T-helper 1 cell treated with Interleukin-12 subunit alpha and Interleukin-12 subunit beta and Interleukin-4 antibody, amounts not matched to agents 30 μg/mL and 1 μg/mL, for 36 hours (primary cell): ENCODE results near the gene CPN2.

Source experiments
- H3K27ac Mint-ChIP-seq: one replicate; pipeline ENCODE4 v1.8.0; 2021; ENCODE audit warnings: mild to moderate bottlenecking, mixed read lengths
- H3K27me3 Mint-ChIP-seq: one replicate; pipeline ENCODE4 v1.8.0; 2021; ENCODE audit warnings: low read depth, mixed read lengths
- H3K36me3 Mint-ChIP-seq: one replicate; pipeline ENCODE4 v1.8.0; 2021; ENCODE audit warnings: low read depth, mixed read lengths
- H3K4me1 Mint-ChIP-seq: one replicate; pipeline ENCODE4 v1.8.0; 2021; ENCODE audit warnings: low read depth, mixed read lengths
- H3K4me3 Mint-ChIP-seq: one replicate; pipeline ENCODE4 v1.8.0; 2021; ENCODE audit warnings: mild to moderate bottlenecking, moderate library complexity, mixed read lengths
- H3K9me3 Mint-ChIP-seq: one replicate; pipeline ENCODE4 v1.8.0; 2021; ENCODE audit warnings: mixed read lengths

Gene CPN2

GRCh38 chr3:194351952-194352536 lies 916 bp upstream of the CPN2 start:
- Mint-ChIP-seq H3K36me3 (no peaks in the 10 kb centered on the region), H3K27me3 (peaks cover 2% of the 10 kb centered on the region), H3K27ac (no peak overlapping the region), H3K4me1 (peaks cover 2% of the 10 kb centered on the region), H3K4me3 (no peak overlapping the region), H3K9me3 (no peaks in the 10 kb centered on the region)

- no peaks in the 10 kb centered on the region for H3K9me3 Mint-ChIP-seq
- H3K4me1 Mint-ChIP-seq: peaks cover 2% of the 10 kb centered on the region
- no peak overlapping the region for H3K4me3 Mint-ChIP-seq
- H3K27me3 Mint-ChIP-seq: no peaks in the 10 kb centered on the region
- H3K27ac Mint-ChIP-seq: no peak overlapping the region
- H3K36me3 Mint-ChIP-seq: no peaks in the 10 kb centered on the region
Observed at GRCh38 chr3:194350726-194351071, 429 bp downstream of the CPN2 start.

- Mint-ChIP-seq H3K4me3 (no peak overlapping the region), H3K27ac (no peak overlapping the region)
Observed at GRCh38 chr3:194348354-194348753, 2.8 kb downstream of the CPN2 start.

GRCh38 chr3:194346621-194347020 lies 4.5 kb downstream of the CPN2 start:
- Mint-ChIP-seq H3K27me3 (peaks cover 14% of the 10 kb centered on the region), H3K4me1 (peaks cover 5% of the 10 kb centered on the region), H3K4me3 (no peak overlapping the region)

More at GRCh38 chr3:194348354-194348753, 2.8 kb downstream of the CPN2 start:
- Mint-ChIP-seq H3K36me3 (no peaks in the 10 kb centered on the region), H3K27me3 (peaks cover 10% of the 10 kb centered on the region), H3K4me1 (peaks cover 5% of the 10 kb centered on the region), H3K9me3 (no peaks in the 10 kb centered on the region)

DNA sequence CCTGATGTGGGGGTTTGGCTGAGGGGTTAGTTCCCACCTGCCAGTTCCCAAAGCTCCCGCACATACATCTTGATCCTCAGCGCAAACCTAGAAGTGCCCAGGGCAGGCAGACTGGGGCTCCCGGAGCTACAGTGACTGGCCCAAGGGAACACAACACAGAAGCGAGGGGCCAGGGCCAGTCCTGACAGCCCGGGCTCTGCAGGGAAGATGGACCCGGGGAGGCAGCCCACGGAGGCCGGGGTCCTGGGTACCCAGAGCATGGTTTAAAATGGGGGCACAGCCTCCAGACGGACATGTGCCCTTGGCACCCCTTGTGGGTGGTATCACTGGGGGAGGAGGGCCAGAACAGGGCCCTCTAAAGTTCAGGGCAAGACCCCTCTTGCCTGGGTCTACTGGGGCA lies 5.1 kb downstream of the CPN2 start:
- Mint-ChIP-seq H3K4me3 (no peak overlapping the region), H3K27ac (no peak overlapping the region), H3K36me3 (no peaks in the 10 kb centered on the region), H3K27me3 (peaks cover 14% of the 10 kb centered on the region), H3K9me3 (no peaks in the 10 kb centered on the region), H3K4me1 (peaks cover 5% of the 10 kb centered on the region)

More at GRCh38 chr3:194346621-194347020, 4.5 kb downstream of the CPN2 start:
- H3K27ac Mint-ChIP-seq: no peak overlapping the region
- H3K36me3 Mint-ChIP-seq: no peaks in the 10 kb centered on the region
- H3K9me3 Mint-ChIP-seq: no peaks in the 10 kb centered on the region

- Mint-ChIP-seq H3K4me3 (no peak overlapping the region), H3K27me3 (peaks cover 18% of the 10 kb centered on the region), H3K27ac (no peak overlapping the region), H3K36me3 (no peaks in the 10 kb centered on the region), H3K4me1 (peaks cover 3% of the 10 kb centered on the region), H3K9me3 (no peaks in the 10 kb centered on the region)
Observed at GRCh38 chr3:194344012-194344411, 7.1 kb downstream of the CPN2 start.

- no peaks in the 10 kb centered on the region for H3K9me3 Mint-ChIP-seq
- no peaks in the 10 kb centered on the region for H3K36me3 Mint-ChIP-seq
- H3K4me3 Mint-ChIP-seq: no peak overlapping the region
- H3K27ac Mint-ChIP-seq: no peak overlapping the region
- peaks cover 18% of the 10 kb centered on the region for H3K27me3 Mint-ChIP-seq
- H3K4me1 Mint-ChIP-seq: peaks cover 3% of the 10 kb centered on the region
Observed at GRCh38 chr3:194343561-194343893, 7.6 kb downstream of the CPN2 start.

GRCh38 chr3:194342861-194343560 lies 8.1 kb downstream of the CPN2 start:
- Mint-ChIP-seq H3K4me3 (no peak overlapping the region), H3K4me1 (peaks cover 3% of the 10 kb centered on the region), H3K9me3 (no peaks in the 10 kb centered on the region), H3K36me3 (no peaks in the 10 kb centered on the region), H3K27ac (no peak overlapping the region), H3K27me3 (peaks cover 18% of the 10 kb centered on the region)

DNA sequence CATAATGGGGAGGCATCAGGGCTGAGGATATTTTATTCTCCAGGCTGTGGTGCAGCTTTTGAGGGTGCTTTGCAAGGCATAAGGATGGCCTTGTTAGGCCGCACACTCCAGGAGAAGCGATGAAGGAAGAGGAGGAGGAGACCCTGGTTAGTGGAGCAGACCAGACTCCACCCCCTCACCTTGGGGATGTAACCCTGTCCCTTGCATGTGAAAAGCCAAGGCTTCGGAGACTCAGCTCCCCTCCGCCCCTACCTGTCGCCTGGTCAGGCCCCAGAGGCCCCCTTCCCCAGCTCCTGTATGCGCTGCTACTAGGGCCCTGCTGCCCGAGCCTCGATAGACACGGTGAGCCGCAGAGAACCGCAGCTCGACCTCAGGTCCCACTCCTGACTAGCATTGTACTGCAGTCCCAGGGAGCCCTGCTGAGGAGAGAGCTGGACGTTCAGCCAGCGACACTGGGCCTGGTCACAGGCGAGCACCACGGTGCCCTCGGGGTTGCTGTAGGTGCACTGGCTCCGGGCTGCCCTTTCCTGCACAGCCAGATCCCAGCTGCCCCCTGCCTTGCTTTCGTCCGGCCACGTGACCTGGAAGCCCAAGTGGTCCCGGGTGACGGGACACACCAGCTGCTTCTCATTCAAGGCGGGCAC lies 10.2 kb downstream of the CPN2 start:
- no peaks in the 10 kb centered on the region for H3K36me3 Mint-ChIP-seq
- peaks cover 3% of the 10 kb centered on the region for H3K4me1 Mint-ChIP-seq
- no peak overlapping the region for H3K4me3 Mint-ChIP-seq
- peaks cover 27% of the 10 kb centered on the region for H3K27me3 Mint-ChIP-seq
- no peak overlapping the region for H3K27ac Mint-ChIP-seq
- no peaks in the 10 kb centered on the region for H3K9me3 Mint-ChIP-seq

DNA sequence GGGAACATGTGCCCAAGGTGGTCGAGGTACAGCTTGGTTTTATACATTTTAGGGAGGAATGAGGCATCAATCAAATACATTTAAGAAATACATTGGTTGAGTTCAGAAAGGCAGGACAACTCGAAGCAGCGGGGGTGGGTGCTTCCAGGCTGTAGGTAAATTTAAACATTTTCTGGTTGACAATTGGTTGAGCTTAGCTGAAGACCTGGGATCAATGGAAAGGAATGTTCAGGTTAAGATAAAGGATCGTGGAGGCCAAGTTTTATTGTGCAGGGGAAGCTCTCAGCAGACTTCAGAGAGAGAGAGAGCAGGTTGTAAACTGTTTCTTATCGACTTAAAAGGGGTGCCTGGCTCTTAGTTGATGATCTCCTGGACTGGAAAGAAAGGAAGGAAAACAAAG lies 11.3 kb downstream of the CPN2 start:
- peaks cover 3% of the 10 kb centered on the region for H3K4me1 Mint-ChIP-seq
- peaks cover 27% of the 10 kb centered on the region for H3K27me3 Mint-ChIP-seq
- no peaks in the 10 kb centered on the region for H3K36me3 Mint-ChIP-seq
- no peak overlapping the region for H3K4me3 Mint-ChIP-seq
- no peaks in the 10 kb centered on the region for H3K9me3 Mint-ChIP-seq
- no peak overlapping the region for H3K27ac Mint-ChIP-seq

DNA sequence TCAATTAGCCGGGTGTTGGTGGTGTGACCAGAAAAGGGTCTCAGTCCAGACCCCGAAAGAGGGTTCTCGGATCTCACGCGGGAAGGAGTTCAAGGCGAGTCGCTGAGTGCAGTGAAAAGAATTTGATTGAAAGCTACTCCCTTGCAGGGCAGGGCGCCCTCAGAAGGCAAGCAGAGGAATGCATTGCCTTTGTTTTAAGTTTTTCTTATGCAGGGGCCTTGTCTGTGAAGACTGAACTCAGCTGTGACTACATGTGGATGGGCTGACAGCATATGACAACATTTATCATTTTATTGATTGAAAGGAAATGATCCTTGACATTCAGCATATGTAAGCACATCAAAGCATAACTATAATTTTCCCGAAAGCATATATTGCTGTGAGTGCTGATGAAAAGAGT lies 11.8 kb downstream of the CPN2 start:
- H3K9me3 Mint-ChIP-seq: no peaks in the 10 kb centered on the region
- peaks cover 3% of the 10 kb centered on the region for H3K4me1 Mint-ChIP-seq
- H3K36me3 Mint-ChIP-seq: no peaks in the 10 kb centered on the region
- H3K27me3 Mint-ChIP-seq: peaks cover 25% of the 10 kb centered on the region
- no peak overlapping the region for H3K4me3 Mint-ChIP-seq
- no peak overlapping the region for H3K27ac Mint-ChIP-seq

GRCh38 chr3:194337965-194338753 lies 13.0 kb downstream of the CPN2 start:
- Mint-ChIP-seq H3K4me1 (peaks cover 4% of the 10 kb centered on the region), H3K27me3 (peaks cover 25% of the 10 kb centered on the region), H3K9me3 (no peaks in the 10 kb centered on the region), H3K4me3 (no peak overlapping the region), H3K36me3 (no peaks in the 10 kb centered on the region), H3K27ac (no peak overlapping the region)

DNA sequence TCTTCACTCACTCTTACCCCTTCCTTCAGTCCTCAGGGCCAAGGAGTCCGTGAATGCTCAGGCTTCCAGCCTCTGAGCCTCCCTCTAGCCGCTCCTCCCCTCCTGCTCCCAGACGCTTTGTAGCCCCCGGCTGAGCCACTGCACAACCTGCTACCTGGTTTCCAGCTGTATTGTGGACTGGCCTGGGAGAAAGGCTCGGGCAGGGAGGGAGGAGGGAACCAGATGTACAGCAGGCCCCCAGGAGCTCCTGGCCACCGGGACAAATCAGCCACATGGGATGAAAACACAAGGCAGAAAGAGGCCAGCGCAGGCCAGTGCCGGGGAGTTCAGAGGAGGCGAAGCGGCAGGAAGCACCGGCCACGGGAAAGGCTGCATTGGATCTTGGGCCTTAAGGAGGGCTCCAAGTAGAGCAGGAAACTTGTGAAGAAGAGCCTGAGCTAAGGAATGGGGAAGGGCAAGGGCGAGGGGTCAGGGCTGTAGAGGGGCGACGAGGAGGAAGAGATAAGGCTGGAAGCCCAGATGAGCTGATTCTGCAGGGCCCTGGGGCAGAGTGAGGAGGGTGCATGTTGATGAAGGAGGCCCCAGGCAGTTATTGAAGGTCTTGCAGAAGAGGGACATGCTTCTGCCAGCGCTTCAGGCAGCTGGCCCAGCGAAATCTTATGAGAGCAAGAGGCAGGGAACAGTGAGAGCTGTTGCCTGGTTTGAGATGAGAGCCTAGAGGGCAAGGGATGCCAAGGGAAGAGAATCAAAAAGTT lies 14.3 kb downstream of the CPN2 start:
- Mint-ChIP-seq H3K36me3 (no peaks in the 10 kb centered on the region), H3K27ac (no peak overlapping the region), H3K4me1 (peaks cover 8% of the 10 kb centered on the region), H3K9me3 (no peaks in the 10 kb centered on the region), H3K4me3 (no peak overlapping the region), H3K27me3 (peaks cover 31% of the 10 kb centered on the region)

DNA sequence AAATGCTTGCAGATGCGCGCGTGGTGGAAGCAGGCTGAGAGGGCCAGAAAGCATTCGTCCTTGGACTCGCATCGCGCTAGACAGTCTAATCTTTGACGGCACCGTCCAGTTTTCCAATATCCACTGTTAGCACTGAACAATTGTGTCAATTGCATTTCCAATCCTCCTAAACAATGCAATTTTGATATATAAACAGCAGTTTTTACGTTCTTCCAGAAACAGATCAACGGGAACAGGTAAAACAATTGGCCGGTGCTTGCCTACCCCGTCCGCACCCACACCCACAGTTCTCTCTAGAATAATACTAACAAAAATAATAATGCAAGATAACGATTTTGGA lies 17.2 kb downstream of the CPN2 start:
- Mint-ChIP-seq H3K27me3 (peaks cover 31% of the 10 kb centered on the region), H3K36me3 (no peaks in the 10 kb centered on the region), H3K9me3 (no peaks in the 10 kb centered on the region), H3K27ac (no peak overlapping the region), H3K4me3 (no peak overlapping the region), H3K4me1 (peaks cover 8% of the 10 kb centered on the region)
